ENCODE data around the gene HAND2.

Gene HAND2

DNA sequence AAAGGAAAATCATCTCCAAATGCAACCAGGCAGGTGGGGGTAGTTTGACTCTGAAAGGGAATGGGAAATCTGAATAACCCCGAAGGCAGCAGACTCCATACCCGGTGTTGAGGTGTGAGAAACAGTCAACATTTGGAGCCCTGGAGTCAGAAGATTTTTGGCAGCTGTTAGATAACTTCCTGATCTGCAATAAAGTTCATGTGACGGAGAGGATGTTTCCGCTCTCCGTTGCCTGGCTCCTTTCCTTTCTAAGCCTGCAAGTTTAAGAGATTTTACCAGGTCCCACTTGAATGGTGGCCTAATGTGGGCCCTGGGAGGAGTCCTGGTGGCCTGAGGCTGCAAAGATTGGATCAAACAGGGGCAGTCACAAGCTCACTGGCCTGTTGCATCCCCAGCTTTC, 27.7 kb downstream of the HAND2 start:
- no peak for DNase-seq (ENCODE audit: low read depth)

DNA sequence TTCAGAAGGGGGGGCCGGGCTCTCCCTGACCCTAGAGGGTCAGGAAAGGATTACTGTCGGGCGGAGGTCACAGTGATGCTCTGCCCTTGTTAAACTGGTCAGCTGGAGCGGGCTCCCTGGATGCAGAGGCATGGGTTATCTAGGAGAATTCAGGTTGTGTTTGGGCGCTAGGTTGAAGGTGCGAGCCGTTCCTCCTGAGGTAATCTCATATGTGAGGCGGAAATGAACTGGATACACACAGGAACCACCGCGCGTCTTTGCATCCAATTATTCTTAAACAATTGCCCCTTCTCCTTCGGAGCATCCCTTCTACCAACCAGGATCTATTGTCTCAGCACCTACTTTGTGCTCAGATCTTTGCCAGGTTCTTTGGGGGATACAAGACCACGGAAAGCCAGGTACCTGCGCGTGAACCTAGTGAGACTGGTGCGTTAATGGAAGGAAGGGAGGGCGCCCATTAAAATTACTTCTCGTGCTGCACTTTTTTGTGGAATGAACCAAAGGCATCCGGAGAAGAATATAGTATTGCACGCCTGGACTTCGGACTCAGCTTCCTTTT, 28.4 kb downstream of the HAND2 start:
- no peak for DNase-seq (ENCODE audit: low read depth)

GRCh38 chr4:173500841-173501591, 29.0 kb downstream of the HAND2 start:
- no peak for DNase-seq (ENCODE audit: low read depth)

DNA sequence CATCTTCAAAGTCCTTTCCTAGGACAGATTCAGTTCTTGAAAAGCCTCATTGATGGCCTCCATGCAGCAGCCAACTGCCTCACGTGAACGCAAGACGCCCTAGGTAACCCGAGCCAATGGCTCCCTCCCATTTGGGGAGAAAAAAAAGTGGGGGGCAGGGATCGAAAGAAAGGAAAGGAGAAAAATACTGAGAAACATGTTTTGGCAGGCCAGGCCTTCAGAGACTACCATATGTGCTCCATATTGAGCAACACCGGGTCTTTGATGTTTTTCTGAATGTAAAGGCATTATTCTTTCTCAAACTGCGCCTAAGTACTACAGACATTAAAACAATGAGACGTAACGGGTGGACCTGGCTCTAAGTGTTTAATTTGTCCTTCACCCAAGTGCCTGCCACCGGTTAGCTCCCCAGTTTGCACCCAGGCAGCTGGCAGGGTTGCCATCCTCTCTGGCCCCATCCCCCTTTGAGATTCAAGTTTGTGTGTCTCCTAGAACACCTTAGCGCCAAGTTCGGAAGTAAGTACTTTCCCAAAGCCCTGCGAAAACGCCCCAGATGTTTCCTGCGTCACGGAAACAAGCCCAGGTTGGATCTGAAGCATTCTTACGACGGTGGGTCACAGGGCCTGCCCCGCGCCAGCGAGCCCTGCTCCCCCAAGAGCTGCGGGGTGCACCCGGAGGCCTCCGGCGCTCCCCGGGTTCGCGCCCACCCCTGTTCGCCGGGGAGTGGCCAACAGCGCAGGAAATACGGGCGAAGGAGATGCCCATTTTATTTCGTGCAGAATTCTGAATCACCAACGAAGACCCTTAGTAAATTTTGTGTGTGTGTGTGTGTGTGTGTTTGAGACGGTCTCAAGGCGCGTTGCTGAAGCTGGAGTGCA, 30.1 kb downstream of the HAND2 start:
- DNase-seq (ENCODE audit: low read depth): no peak

- DNase-seq (ENCODE audit: low read depth): no peak
These were observed 31.3 kb downstream of the HAND2 start for GRCh38 chr4:173498771-173499170.

GRCh38 chr4:173498023-173498422, 32.0 kb downstream of the HAND2 start:
- no peak for DNase-seq (ENCODE audit: low read depth)

GRCh38 chr4:173494013-173494970, 35.7 kb downstream of the HAND2 start:
- DNase-seq (ENCODE audit: low read depth): no peak

GRCh38 chr4:173493041-173493440, 37.0 kb downstream of the HAND2 start:
- no peak for DNase-seq (ENCODE audit: low read depth)

DNA sequence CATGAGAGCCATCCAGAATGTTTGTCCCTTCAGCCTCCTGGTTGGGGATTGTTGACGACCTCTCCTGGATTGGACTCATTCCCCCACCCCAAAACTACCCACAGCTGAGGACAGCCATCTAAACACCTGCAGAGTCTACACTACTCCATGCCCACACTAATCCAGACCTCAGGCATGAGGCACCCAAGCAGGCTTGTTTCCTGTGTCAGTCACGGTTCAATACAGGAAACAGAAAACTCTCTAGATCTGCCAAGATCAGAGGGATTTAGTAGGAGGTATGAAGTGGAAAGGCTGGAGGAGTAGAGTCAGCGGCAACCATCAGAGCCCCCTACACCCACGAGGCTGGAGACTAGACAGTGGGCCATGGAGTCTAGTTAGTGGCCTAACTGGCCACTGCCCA, 37.7 kb downstream of the HAND2 start:
- DNase-seq (ENCODE audit: low read depth): no peak

DNA sequence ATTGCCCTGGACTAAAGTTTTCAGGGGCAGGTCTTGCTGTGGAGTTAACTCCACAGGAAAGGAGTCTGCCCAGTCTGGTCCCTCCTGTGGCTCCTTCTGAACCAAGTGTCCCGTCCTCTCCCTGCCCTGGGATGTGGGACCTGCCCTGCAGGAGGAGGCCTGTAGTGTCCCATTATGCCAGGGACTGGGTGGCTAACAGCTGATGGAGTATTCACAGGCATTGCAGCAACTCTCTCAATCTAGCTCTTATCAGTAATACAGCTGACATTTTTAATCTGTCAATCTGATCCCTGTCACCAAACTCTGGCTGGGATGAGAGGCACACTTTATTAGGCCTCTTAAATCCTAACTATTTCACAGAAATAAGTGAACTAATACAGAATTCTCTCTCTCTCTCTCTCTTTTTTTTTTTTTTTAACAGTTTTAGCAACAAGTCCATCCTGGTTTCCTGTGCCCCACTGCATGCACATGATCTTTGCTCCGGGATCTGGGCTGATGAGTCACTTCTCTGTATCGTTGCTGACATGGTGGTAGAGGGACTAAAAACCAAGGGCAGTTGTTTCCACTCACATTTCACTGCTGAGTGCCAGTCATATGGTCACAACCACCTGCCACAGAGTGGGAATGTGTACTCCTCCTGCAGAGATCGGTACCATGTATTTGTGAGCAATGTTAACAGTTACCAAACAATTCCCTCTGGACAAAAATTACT, 39.1 kb downstream of the HAND2 start:
- DNase-seq (ENCODE audit: low read depth): no peak

GRCh38 chr4:173490256-173490655, 39.8 kb downstream of the HAND2 start:
- no peak for DNase-seq (ENCODE audit: low read depth)

GRCh38 chr4:173489514-173489913, 40.5 kb downstream of the HAND2 start:
- DNase-seq (ENCODE audit: low read depth): no peak

DNA sequence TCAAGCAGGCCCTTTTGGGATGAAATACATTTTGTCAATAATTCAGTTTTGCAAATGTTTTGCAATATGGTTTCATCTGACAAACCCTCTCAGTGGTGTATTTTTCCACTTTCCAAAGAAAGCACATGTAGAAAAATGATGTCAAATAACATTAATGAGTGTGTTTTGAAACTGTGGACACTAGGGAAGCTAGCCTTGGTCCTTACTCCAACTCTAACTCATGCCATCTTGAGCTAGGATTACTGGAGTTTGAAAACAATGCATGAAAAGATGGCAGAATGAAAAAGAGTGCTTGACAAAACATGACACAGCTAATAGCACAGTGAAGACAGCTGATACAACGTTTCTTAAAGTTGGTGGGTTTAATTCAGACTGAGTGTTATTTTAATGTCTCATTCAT, 41.4 kb downstream of the HAND2 start:
- DNase-seq (ENCODE audit: low read depth): no peak

DNA sequence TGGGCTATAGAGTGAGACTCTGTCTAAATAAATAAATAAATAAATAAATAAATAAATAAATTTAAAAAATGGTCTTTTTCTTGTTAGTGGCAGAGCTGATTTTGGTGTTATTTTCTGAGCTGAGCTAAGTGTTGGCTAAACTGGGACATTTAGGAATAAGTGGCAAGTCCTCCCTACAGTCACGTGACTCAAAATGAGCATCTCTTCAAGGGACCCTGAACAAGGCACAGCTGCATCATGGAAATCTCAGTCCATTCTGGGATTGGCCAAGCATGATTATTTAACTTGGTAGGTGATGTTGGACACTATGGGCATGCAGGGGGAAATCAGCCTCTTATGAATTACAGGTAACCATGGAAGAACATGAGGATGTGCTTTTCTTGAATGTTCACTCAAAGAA, 42.0 kb downstream of the HAND2 start:
- no peak for DNase-seq (ENCODE audit: low read depth)

DNA sequence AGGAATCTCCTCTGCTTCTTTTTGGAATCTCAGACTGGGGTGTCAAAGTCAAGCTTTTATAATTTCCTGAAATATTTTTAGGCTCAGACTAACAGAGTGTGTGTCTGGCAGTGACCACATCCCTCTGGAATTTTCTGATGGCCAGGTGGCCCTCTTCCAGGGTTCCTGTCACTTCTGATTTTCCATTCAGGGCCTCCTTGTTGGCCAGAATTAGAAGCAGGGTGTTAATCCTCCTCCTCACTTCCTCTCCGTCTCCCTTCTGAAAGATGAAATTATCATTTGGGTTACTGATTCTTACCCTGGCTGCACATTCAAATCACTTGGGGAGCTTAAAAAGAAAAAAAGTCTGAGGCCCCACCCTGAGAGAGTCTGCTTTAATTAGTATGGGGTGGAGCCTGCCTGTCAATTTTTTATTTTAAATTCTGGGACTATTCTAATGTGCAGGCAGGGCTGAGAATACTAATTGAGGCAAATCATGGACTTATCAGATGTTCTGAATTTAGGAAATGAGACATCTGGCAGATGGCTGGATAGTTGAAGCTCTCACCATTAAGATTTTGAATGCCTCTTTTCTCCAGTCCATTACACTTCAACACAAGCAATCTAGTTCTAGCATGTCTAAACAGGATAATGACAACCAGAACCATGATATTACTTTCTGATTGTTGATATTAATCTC, 43.2 kb downstream of the HAND2 start:
- no peak for DNase-seq (ENCODE audit: low read depth)

DNA sequence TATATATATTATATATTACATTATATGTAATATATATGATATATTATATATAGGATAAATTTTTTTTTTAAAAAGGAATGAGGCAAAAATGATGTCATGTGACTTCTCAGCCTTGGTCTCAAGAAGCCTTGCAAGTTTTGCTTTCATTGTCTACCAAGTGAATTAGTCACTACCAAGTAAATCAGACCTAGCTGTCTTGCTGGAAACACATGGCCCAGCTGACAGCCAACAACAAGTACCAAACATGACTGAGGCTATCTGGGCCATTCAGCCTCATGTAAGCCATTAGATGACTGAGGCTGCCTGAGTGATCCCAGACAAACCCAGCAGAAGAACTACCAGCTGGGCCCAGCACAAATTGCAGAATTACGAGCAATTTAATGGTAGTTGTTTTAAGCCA, 44.9 kb downstream of the HAND2 start:
- no peak for DNase-seq (ENCODE audit: low read depth)

GRCh38 chr4:173482330-173482931, 47.6 kb downstream of the HAND2 start:
- DNase-seq (ENCODE audit: low read depth): no peak

- no peak for DNase-seq (ENCODE audit: low read depth)
These were observed 51.1 kb downstream of the HAND2 start for GRCh38 chr4:173478913-173479283.

GRCh38 chr4:173478201-173478912, 51.7 kb downstream of the HAND2 start:
- no peak for DNase-seq (ENCODE audit: low read depth)

GRCh38 chr4:173477016-173477415, 53.0 kb downstream of the HAND2 start:
- DNase-seq (ENCODE audit: low read depth): no peak

Measured in stimulated activated CD8-positive, alpha-beta memory T cell treated with anti-CD3 and anti-CD28 coated beads, Interleukin-15, amount 100 ng/mL, for 24 hours (primary cell).